IMR-90 (cell line): Measurements from ENCODE around the gene NLGN1. TPM values are rescaled to one million over a fixed set of nuclear protein-coding genes. Genes with fewer than 3 reads are reported as not detected.
A peak's percentile ranks its signal among the peaks of the same experiment; 100 is the strongest.

Experiments
- ATAC-seq: fragments of 200-7000 bp; cut with Tn5 transposase; 2 replicates; pipeline ENCODE4 v1.9.1; 2020; ENCODE audit warnings: low read depth, mild to moderate bottlenecking, moderate library complexity
- BruUV-seq: library from RNA; stranded (reverse); fragments of 400-500 nt; replicated peaks from 2 replicates; lab custom pipeline; 2021; lab: Mats Ljungman, UMichigan
- CTCF ChIA-PET: fragments of 300-600 bp; formaldehyde crosslinking; extraction: SDS; loops from one replicate; lab custom pipeline; 2021; ENCODE audit warnings: antibody characterized with exemption; lab: Yijun Ruan, JAX
- POLR2A ChIA-PET: fragments of 300-600 bp; sonication (Branson Sonifier 250); formaldehyde crosslinking; loops from one replicate; lab custom pipeline; 2022; ENCODE audit warnings: antibody characterized with exemption; ENCODE audit not compliant: unreplicated experiment; lab: Charles Lee
- DNase-seq: peaks from one replicate; pipeline ENCODE4 v3.0.0; 2013
- H2AFZ ChIP-seq: replicated peaks from 2 replicates; pipeline ENCODE3; 2013; ENCODE audit warnings: low read length, mild to moderate bottlenecking; ENCODE audit not compliant: poor library complexity
- H2AK5ac ChIP-seq: 2 replicates; pipeline ENCODE4 v1.6.1; 2013; ENCODE audit warnings: low read depth, low read length, inconsistent platforms
- H2AK9ac ChIP-seq: replicated peaks from 2 replicates; pipeline ENCODE3; 2013; ENCODE audit warnings: mild to moderate bottlenecking, low read depth, low read length, moderate library complexity; ENCODE audit not compliant: poor library complexity
- H2BK120ac ChIP-seq: 2 replicates; pipeline ENCODE4 v1.6.1; 2013; ENCODE audit warnings: low read depth, low read length, inconsistent platforms
- H2BK15ac ChIP-seq: 3 replicates; pipeline ENCODE4 v1.6.1; 2013; ENCODE audit warnings: low read depth, low read length, inconsistent platforms
- H2BK20ac ChIP-seq: 2 replicates; pipeline ENCODE4 v1.6.1; 2013; ENCODE audit warnings: low read depth, mild to moderate bottlenecking, inconsistent platforms, low read length, moderate library complexity
- H2BK5ac ChIP-seq: 2 replicates; pipeline ENCODE4 v1.6.1; 2013; ENCODE audit warnings: mild to moderate bottlenecking, low read depth, low read length, inconsistent platforms; ENCODE audit not compliant: poor library complexity, severe bottlenecking
- H3K14ac ChIP-seq: replicated peaks from 2 replicates; pipeline ENCODE4 v1.6.1; 2013; ENCODE audit warnings: low read depth, low read length, inconsistent platforms
- H3K18ac ChIP-seq: 2 replicates; pipeline ENCODE4 v1.6.1; 2013; ENCODE audit warnings: low read depth, low read length, control low read depth
- H3K23ac ChIP-seq: 2 replicates; pipeline ENCODE4 v1.6.1; 2013; ENCODE audit warnings: low read depth, low read length, inconsistent platforms
- H3K27ac ChIP-seq: 2 replicates; pipeline ENCODE4 v1.5.1; 2013; ENCODE audit warnings: mild to moderate bottlenecking, control low read depth, low read length; ENCODE audit not compliant: insufficient read depth
- H3K27me3 ChIP-seq: 2 replicates; pipeline ENCODE4 v1.6.1; 2013; ENCODE audit warnings: low read length; ENCODE audit not compliant: control insufficient read depth, insufficient read depth
- H3K36me3 ChIP-seq: 2 replicates; pipeline ENCODE4 v1.6.1; 2013; ENCODE audit warnings: low read length, mixed read lengths; ENCODE audit not compliant: control insufficient read depth, insufficient read depth
- H3K4ac ChIP-seq: 2 replicates; pipeline ENCODE4 v1.6.1; 2013; ENCODE audit warnings: low read depth, low read length, inconsistent platforms
- H3K4me1 ChIP-seq: 2 replicates; pipeline ENCODE4 v1.6.1; 2013; ENCODE audit warnings: low read length, mixed read lengths; ENCODE audit not compliant: control insufficient read depth, insufficient read depth
- H3K4me2 ChIP-seq: 2 replicates; pipeline ENCODE4 v1.6.1; 2013; ENCODE audit warnings: low read depth, mild to moderate bottlenecking, control low read depth, low read length, moderate library complexity
- H3K4me3 ChIP-seq: 2 replicates; pipeline ENCODE4 v1.5.1; 2013; ENCODE audit warnings: low read depth, mild to moderate bottlenecking, control low read depth, low read length, moderate library complexity; ENCODE audit not compliant: insufficient read depth
- H3K56ac ChIP-seq: 2 replicates; pipeline ENCODE4 v1.6.1; 2013; ENCODE audit warnings: low read length, inconsistent platforms; ENCODE audit not compliant: insufficient read depth; ENCODE audit errors: extremely low read depth
- H3K79me1 ChIP-seq, 2 experiments: 2 replicates each; pipeline ENCODE4 v1.6.1; 2013; ENCODE audit warnings: low read length in 2 of 2, inconsistent platforms in 1 of 2, low read depth in 1 of 2
- H3K9ac ChIP-seq: 2 replicates; pipeline ENCODE4 v1.6.1; 2013; ENCODE audit warnings: low read depth, low read length, control low read depth
- H3K9me1 ChIP-seq: 2 replicates; pipeline ENCODE4 v1.6.1; 2013; ENCODE audit warnings: low read length, inconsistent platforms; ENCODE audit not compliant: insufficient read depth
- H3K9me3 ChIP-seq: 2 replicates; pipeline ENCODE4 v1.6.1; 2013; ENCODE audit warnings: low read length; ENCODE audit not compliant: control insufficient read depth, insufficient read depth
- H4K20me1 ChIP-seq: 2 replicates; pipeline ENCODE4 v1.6.1; 2013; ENCODE audit warnings: low read length, inconsistent platforms; ENCODE audit not compliant: insufficient read depth
- H4K5ac ChIP-seq: 2 replicates; pipeline ENCODE4 v1.6.1; 2013; ENCODE audit warnings: mild to moderate bottlenecking, low read depth, low read length, control low read depth
- H4K8ac ChIP-seq, 2 experiments: 2 replicates each; pipeline ENCODE4 v1.6.1; 2013; ENCODE audit warnings: low read depth in 2 of 2, low read length in 2 of 2, control low read depth in 1 of 2, inconsistent platforms in 1 of 2
- H4K91ac ChIP-seq: 2 replicates; pipeline ENCODE4 v1.6.1; 2013; ENCODE audit warnings: low read depth, low read length, inconsistent platforms; ENCODE audit not compliant: insufficient read depth
- BHLHE40 ChIP-seq: fragments of 150-350 bp; IDR thresholded peaks from 2 replicates; pipeline ENCODE4 v1.6.1; 2016; ENCODE audit warnings: mild to moderate bottlenecking, low read depth, low read length
- CEBPB ChIP-seq: IDR thresholded peaks from 2 replicates; pipeline ENCODE4 v1.6.1; 2012; ENCODE audit warnings: low read depth, low read length, improper control_type of control experiment
- CHD1 ChIP-seq: IDR thresholded peaks from 2 replicates; pipeline ENCODE4 v1.6.1; 2012; ENCODE audit warnings: low read depth, low read length, improper control_type of control experiment
- CTCF ChIP-seq: conservative IDR thresholded peaks from 2 replicates; pipeline ENCODE4 v1.5.1; 2012; ENCODE audit warnings: mild to moderate bottlenecking, low read depth, low read length, improper control_type of control experiment
- ELK1 ChIP-seq: fragments of 150-350 bp; IDR thresholded peaks from 2 replicates; pipeline ENCODE4 v1.6.1; 2016; ENCODE audit warnings: low read depth, mild to moderate bottlenecking, low read length, moderate library complexity, borderline replicate concordance
- FOS ChIP-seq: fragments of 150-350 bp; IDR thresholded peaks from 2 replicates; pipeline ENCODE4 v1.6.1; 2016; ENCODE audit warnings: low read depth, low read length
- MAFK ChIP-seq: IDR thresholded peaks from 2 replicates; pipeline ENCODE4 v1.6.1; 2012; ENCODE audit warnings: low read depth, low read length, improper control_type of control experiment
- MAZ ChIP-seq: IDR thresholded peaks from 2 replicates; pipeline ENCODE4 v1.6.1; 2012; ENCODE audit warnings: low read depth, mild to moderate bottlenecking, low read length, improper control_type of control experiment, moderate library complexity, borderline replicate concordance
- MXI1 ChIP-seq: IDR thresholded peaks from 2 replicates; pipeline ENCODE4 v1.6.1; 2012; ENCODE audit warnings: low read depth, mild to moderate bottlenecking, low read length, moderate library complexity, borderline replicate concordance
- NFE2L2 ChIP-seq: fragments of 150-350 bp; IDR thresholded peaks from 2 replicates; pipeline ENCODE4 v1.6.1; 2016; ENCODE audit warnings: low read depth, mild to moderate bottlenecking, low read length
- POLR2A ChIP-seq: IDR thresholded peaks from 2 replicates; pipeline ENCODE4 v1.6.1; 2012; ENCODE audit warnings: mild to moderate bottlenecking, low read depth, low read length
- RAD21 ChIP-seq: IDR thresholded peaks from 2 replicates; pipeline ENCODE4 v1.6.1; 2012; ENCODE audit warnings: low read length, improper control_type of control experiment
- RCOR1 ChIP-seq: IDR thresholded peaks from 2 replicates; pipeline ENCODE4 v1.6.1; 2012; ENCODE audit warnings: mild to moderate bottlenecking, low read length, improper control_type of control experiment; ENCODE audit not compliant: insufficient replicate concordance
- RFX5 ChIP-seq: IDR thresholded peaks from 2 replicates; pipeline ENCODE4 v1.8.0; 2012; ENCODE audit warnings: low read depth, mild to moderate bottlenecking, low read length, moderate library complexity
- SMC3 ChIP-seq: fragments of 150-350 bp; IDR thresholded peaks from 2 replicates; pipeline ENCODE4 v1.6.1; 2016; ENCODE audit warnings: low read depth, mild to moderate bottlenecking, antibody characterized with exemption, low read length, moderate library complexity
- USF2 ChIP-seq: fragments of 150-350 bp; IDR thresholded peaks from 2 replicates; pipeline ENCODE4 v1.6.1; 2017; ENCODE audit warnings: mild to moderate bottlenecking, antibody characterized with exemption, low read length, low read depth
- WGBS, 2 experiments: methylation state at CpG; one replicate each; pipeline versions ENCODE4 v1.1.5 to v1.1.7; 2013; ENCODE audit warnings: missing lambda C conversion rate in 2 of 2; ENCODE audit not compliant: insufficient read length in 1 of 2; ENCODE audit errors: extremely low coverage in 2 of 2; 5-methylcytosine and 5-hydroxymethylcytosine counted together
- dilution Hi-C: fragments of 300-500 bp; cut with HindIII; formaldehyde crosslinking; loops from one replicate; pipeline ENCODE4 v1.14.3; 2018; ENCODE audit warnings: low sequenced_read_pairs; ENCODE audit not compliant: unreplicated experiment
- in situ Hi-C: fragments of 300-500 bp; cut with MboI; formaldehyde crosslinking; loops from 3 replicates; pipeline ENCODE4 v1.14.3; 2019; ENCODE audit warnings: low sequenced_read_pairs, inconsistent platforms, mixed read lengths
- intact Hi-C: fragments of 100-400 bp; cut with micrococcal nuclease; formaldehyde crosslinking; loops from 2 replicates; pipeline ENCODE4 v1.10.0; 2022
- polyA plus RNA-seq, 3 experiments: library from polyadenylated mRNA; depleted of rRNA; stranded (reverse); fragments of >200 nt; gene quantifications; 2 replicates each; pipeline ENCODE4 v1.2.3, GENCODE V29; 2012; ENCODE audit warnings: low replicate concordance in 1 of 3
- total RNA-seq: library from RNA; depleted of rRNA; stranded (reverse); fragments of >200 nt; gene quantifications from 2 replicates; pipeline ENCODE4 v1.2.3, GENCODE V29; 2012

Gene NLGN1
- total and polyA plus RNA-seq, 2 of the 4 experiments (the other 2 are of a cell fraction), result 1.8 to 12.5 TPM

- H3K9me3 ChIP-seq, result no peaks in the 10 kb centered on the region
- H2BK120ac ChIP-seq, result no peak overlapping the region
- CTCF ChIA-PET, result no interaction called here
- no peak overlapping the region for H2BK5ac ChIP-seq
- H3K4me3 ChIP-seq, result no peak overlapping the region
- no peak overlapping the region for H3K4ac ChIP-seq
- H2AK9ac ChIP-seq, result no peak overlapping the region
- no peak overlapping the region for H3K23ac ChIP-seq
- BruUV-seq, result no TSS peak
- ATAC-seq (no peak), DNase-seq (peak; percentile 11)
- no CpG with 5 or more reads among the region's 2 CpGs for WGBS, 2 experiments
- no peak overlapping the region for H3K18ac ChIP-seq
- no peak overlapping the region for H3K27ac ChIP-seq
- H3K4me1 ChIP-seq, result no peaks in the 10 kb centered on the region; the same call in 1 of the 2 replicates
- H3K14ac ChIP-seq, result no peak overlapping the region
- H3K79me1 ChIP-seq, result no peaks in the 10 kb centered on the region
- no peak overlapping the region for H4K8ac ChIP-seq
- H4K91ac ChIP-seq, result no peak overlapping the region
- in situ Hi-C loops (no loop called here), dilution Hi-C loops (no loop called here), intact Hi-C loops (no loop called here)
- no peak overlapping the region for H3K4me2 ChIP-seq
- no peak overlapping the region for H2BK15ac ChIP-seq
- H3K27me3 ChIP-seq, result no peaks in the 10 kb centered on the region
- H3K9me1 ChIP-seq, result no peaks in the 10 kb centered on the region
- POLR2A ChIA-PET, result no interaction called here
- no peak overlapping the region for H2AK5ac ChIP-seq
- no peaks in the 10 kb centered on the region for H3K36me3 ChIP-seq
- H2BK20ac ChIP-seq, result no peak overlapping the region
- no peak overlapping the region for H4K5ac ChIP-seq
- no peaks in the 10 kb centered on the region for H4K20me1 ChIP-seq
- H3K56ac ChIP-seq, result no peak overlapping the region
- H3K9ac ChIP-seq, result no peak overlapping the region
- TF ChIP-seq ELK1, result no peak
- no peak for TF ChIP-seq MAFK
- no peak for TF ChIP-seq CHD1
- TF ChIP-seq RFX5, result no peak
- no peak for TF ChIP-seq FOS
- TF ChIP-seq CTCF, result no peak
- no peak for TF ChIP-seq MAZ
- TF ChIP-seq NFE2L2, result no peak
- TF ChIP-seq CEBPB, result no peak
- no peak for TF ChIP-seq BHLHE40
- no peak for TF ChIP-seq USF2
- TF ChIP-seq SMC3, result no peak
- no peak for TF ChIP-seq RCOR1
- no peak for TF ChIP-seq RAD21
- no peak for TF ChIP-seq POLR2A
- no peak for TF ChIP-seq MXI1
- no peak overlapping the region for H2AFZ ChIP-seq
Measured at GRCh38 chr3:174266476-174266875, 868.9 kb downstream of the NLGN1 start.
